A549 treated with RU486 at 1 μM for 4 hours (cell line): ENCODE data around the gene IGFBP3. TPM values are rescaled to one million over a fixed set of nuclear protein-coding genes. Genes with fewer than 3 reads are reported as not detected.

Experiments
- total RNA-seq: library from RNA; stranded (reverse); fragments of 200-300 nt; extraction: Qiagen RNA extraction; gene quantifications from 5 replicates; pipeline ENCODE4 v1.2.3, GENCODE V29; 2022; ENCODE audit warnings: low read depth

The IGFBP3 gene
- 162 to 260 TPM (median 228 TPM) in 5 replicates for total RNA-seq

GRCh38 chr7:45920502-45921380 lies at the start of gene IGFBP3:
Gene IGFBP3 (minus strand): TSS chr7:45921272. CDS start chr7:45921140, 132 bp downstream.

GRCh38 chr7:45888185-45888992 lies 32.7 kb downstream of the IGFBP3 start, which contains the start of gene IGFBP1:
Gene IGFBP1 (plus strand): TSS chr7:45888488. CDS start chr7:45888653, 165 bp downstream.

GRCh38 chr7:45873035-45873354 lies 48.1 kb downstream of the IGFBP3 start, which contains the start of gene CCDC201:
Gene CCDC201 (minus strand): TSS chr7:45873082. CDS start chr7:45873007, 75 bp downstream.

Other genes starting within 250 kb of the IGFBP3 start
- not detected in 5 replicates for gene CCDC201, start 48.2 kb downstream of the IGFBP3 start, total RNA-seq
- 26.0 to 46.0 TPM (median 41.8 TPM) in 5 replicates for gene IGFBP1, start 32.8 kb downstream of the IGFBP3 start, total RNA-seq